ENCODE data around the gene ARID1B.
A peak's percentile ranks its signal among the peaks of the same experiment; 100 is the strongest.
"Not testable (repeated sequence)": the region's sequence is repeated elsewhere in the genome, so short reads cannot be mapped to it uniquely, and the experiment has no call there.

The ARID1B gene

GRCh38 chr6:157038610-157039009 is 261.4 kb downstream of the ARID1B start:
- DNase-seq (ENCODE audit: extremely low read depth in 1 of 2, low read depth in 1 of 2) = no peak

DNA sequence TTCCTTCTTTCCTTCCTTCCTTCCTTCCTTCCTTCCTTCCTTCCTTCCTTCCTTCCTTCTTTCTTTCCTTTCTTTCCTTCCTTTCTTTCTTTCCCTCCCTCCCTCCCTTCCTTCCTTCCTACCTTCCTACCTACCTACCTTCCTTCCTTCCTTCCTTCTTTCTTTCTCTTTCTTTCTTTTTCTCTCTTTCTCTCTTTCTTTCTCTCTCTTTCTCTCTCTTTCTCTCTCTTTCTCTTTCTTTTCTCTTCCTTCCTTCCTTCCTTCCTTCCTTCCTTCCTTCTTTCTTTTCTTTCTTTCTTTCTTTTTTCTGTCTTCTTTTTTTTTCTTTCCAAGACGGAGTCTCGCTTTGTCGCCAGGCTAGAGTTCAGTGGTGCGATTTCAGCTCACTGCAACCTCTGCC is 262.5 kb downstream of the ARID1B start:
- not testable (repeated sequence) for DNase-seq (ENCODE audit: extremely low read depth in 1 of 2, low read depth in 1 of 2)

DNA sequence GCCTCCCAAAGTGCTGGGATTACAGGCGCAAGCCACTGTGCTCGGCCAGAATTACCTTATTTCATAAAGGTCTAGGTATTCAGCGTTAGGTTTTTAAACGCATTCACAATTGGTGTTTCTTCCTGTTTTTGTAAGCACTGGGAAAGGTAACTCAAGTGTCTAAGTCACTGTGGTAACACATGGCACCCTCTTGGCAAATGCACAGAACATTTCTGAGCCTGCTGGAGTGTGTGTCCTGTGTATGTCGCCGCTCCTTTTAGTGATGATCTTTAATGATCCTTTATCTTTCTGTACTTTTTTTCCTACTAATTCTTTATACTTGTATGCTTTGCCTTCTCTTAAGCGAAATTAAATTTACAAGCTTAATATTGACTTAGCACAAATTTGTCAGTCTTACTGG is 263.0 kb downstream of the ARID1B start:
- DNase-seq (ENCODE audit: extremely low read depth in 1 of 2, low read depth in 1 of 2) = no peak

GRCh38 chr6:157045831-157046454 is 268.8 kb downstream of the ARID1B start:
- DNase-seq (ENCODE audit: extremely low read depth in 1 of 2, low read depth in 1 of 2) = no peak

DNA sequence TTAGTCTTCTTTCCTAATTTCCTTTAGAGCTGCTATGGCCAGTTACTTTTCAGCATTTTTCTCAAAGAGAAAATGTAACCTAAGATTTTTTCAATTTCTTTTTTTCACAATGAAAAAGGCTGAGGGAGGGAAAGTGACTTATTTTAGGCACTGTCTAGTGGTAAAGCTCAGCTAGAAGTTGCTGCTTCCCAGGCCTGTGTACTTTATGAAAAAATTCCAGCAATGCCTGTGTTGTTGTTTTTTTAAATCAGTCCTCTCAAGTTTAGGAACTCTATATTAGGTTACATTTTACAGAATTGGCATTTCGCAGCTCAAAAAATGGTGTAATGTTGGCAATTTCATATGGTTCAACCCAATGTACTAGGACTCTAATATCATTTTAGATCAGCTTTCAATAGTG is 269.6 kb downstream of the ARID1B start:
- no peak for DNase-seq (ENCODE audit: extremely low read depth in 1 of 2, low read depth in 1 of 2)

- DNase-seq (ENCODE audit: extremely low read depth in 1 of 2, low read depth in 1 of 2) = no peak
Measured at GRCh38 chr6:157047328-157047727, 270.1 kb downstream of the ARID1B start.

- DNase-seq (ENCODE audit: extremely low read depth in 1 of 2, low read depth in 1 of 2) = no peak
Measured at GRCh38 chr6:157047951-157048350, 270.8 kb downstream of the ARID1B start.

GRCh38 chr6:157049133-157049532 is 272.0 kb downstream of the ARID1B start:
- DNase-seq (ENCODE audit: extremely low read depth in 1 of 2, low read depth in 1 of 2) = no peak

- no peak for DNase-seq (ENCODE audit: extremely low read depth in 1 of 2, low read depth in 1 of 2)
Measured at GRCh38 chr6:157050537-157051265, 273.5 kb downstream of the ARID1B start.

- DNase-seq (ENCODE audit: extremely low read depth in 1 of 2, low read depth in 1 of 2) = peak in 1 of 2 donors; percentile 18
Measured at GRCh38 chr6:157054531-157054979, 277.4 kb downstream of the ARID1B start.

DNA sequence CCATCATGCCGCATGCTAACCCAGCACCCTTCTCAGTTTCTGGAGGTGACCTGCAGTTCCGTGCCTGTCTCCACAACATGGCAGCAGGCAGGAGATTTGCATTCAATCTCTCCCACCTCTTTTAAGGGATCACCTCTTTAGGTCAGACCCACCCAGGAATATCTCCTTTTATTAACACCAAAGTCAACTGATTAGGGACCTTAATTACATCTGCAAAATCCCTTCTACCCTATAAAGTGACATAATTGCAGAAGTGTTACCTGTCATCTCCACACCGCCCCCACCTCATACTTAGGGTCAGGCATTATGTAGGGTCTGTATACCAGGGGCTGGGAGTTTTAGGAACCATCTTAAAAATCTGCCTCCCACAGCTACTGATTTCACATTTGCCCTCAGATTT is 278.7 kb downstream of the ARID1B start:
- DNase-seq (ENCODE audit: extremely low read depth in 1 of 2, low read depth in 1 of 2) = no peak

- peak in 1 of 2 donors; percentile 49 for DNase-seq (ENCODE audit: extremely low read depth in 1 of 2, low read depth in 1 of 2)
Measured at GRCh38 chr6:157056275-157056674, 279.1 kb downstream of the ARID1B start.

DNA sequence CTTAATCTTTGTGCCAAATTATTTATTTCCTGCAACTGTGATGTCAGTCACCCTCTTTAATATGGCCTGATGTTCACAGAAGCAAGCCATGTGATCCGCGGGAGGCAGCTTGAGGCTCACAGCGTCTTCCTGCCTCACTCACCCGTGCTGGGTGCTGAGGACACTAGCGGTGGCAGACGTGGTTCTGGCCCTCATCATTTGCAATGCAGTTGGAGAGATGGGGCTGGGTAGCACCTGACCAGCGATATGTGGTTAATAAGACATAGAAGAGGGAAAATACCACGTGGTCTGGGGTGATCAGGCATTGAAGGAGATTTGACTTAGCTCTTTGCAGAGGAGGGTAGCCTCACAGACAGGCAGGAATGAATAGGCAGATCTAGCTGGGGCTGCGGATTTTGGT is 281.4 kb downstream of the ARID1B start:
- no peak for DNase-seq (ENCODE audit: extremely low read depth in 1 of 2, low read depth in 1 of 2)

DNA sequence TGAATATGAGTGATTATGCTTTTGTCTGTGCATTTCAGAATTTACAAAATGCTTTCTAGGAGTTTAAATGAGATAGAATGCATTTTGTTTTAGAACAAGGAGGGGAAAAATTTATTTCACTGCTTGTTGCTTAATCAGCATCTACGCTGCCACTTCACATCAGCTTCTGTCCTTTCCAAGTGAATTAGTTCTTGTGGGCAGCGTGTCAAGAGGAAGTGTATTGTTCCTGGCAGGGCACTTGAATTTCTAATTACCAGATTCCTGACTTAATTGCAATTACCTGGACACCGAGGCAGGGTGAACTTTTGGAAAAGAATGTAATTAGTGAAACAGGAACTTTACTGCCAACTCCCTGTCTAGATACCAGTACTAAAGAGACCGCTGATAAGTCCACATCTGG is 282.6 kb downstream of the ARID1B start:
- DNase-seq (ENCODE audit: extremely low read depth in 1 of 2, low read depth in 1 of 2) = no peak

GRCh38 chr6:157060440-157060952 is 283.3 kb downstream of the ARID1B start:
- DNase-seq (ENCODE audit: extremely low read depth in 1 of 2, low read depth in 1 of 2) = no peak

DNA sequence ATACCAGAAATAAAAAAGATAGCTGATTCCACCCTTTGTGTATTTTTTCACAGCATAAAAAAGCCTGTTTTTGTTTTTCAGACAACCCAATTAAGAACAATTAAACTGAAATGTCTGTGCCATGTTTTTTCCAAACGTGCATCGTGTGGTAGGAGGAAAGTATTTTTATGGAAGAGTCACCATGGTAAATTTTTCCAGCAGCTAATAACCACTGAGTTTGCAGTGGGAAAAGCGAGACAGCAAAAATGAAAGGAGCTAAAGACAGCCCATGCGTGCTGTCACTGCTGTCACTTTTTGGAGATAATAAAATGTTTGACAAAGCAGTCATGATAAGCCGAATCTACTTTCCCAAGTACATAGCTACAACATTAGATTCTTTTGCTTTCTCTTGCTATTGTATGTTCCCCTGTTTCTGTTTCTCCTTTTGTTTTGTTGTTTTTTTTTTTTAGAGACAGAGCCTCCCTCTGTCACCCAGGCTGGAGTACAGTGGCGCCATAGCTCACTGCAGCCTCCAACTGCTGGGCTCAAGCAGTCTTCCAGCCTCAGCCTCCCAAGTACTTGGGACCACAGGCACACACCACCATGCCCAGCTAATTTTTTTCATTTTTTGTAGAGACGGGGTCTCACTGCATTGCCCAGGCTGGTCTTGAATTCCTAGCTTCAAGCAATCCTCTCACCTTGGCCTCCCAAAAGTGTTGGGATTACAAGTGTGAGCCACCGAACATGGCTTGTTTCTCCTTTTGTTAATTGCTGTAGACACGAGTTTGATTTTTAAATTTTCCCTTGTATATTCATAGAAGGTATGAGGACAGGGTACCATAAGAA is 284.8 kb downstream of the ARID1B start:
- no peak for DNase-seq (ENCODE audit: extremely low read depth in 1 of 2, low read depth in 1 of 2)

DNA sequence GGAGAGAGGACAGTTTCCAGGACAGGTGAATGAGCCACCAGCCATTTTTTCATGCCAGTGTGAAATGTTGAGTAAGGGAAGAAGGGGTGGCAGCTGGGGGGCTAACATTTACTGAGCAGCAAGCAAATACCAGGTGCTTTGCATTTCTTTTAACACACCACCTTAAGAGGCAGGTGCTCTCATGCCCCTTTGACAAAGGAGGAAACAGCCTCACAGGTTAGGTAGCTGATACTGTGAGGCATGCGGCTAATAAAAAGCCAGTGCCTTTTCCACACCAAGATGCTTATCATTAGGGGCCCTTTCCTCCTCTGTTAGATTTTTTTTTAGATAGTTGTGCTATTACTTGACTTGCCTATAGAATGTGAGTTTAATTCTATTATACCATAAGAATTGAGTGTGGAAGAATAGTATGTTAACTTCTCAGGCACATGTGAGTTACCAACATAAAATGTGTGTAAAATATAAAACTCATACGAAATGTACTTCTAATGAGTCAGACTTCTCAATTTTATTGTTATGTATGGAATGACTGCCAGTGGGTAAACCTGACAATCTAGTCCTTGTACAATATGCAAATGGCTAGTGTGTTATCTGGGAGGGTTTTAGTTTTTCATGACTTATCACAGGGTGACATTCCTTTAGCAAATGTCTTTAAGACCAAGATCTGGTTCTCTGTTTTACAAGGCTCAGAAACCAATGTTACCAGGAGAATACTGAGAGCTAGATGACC is 286.2 kb downstream of the ARID1B start:
- DNase-seq (ENCODE audit: extremely low read depth in 1 of 2, low read depth in 1 of 2) = no peak

DNA sequence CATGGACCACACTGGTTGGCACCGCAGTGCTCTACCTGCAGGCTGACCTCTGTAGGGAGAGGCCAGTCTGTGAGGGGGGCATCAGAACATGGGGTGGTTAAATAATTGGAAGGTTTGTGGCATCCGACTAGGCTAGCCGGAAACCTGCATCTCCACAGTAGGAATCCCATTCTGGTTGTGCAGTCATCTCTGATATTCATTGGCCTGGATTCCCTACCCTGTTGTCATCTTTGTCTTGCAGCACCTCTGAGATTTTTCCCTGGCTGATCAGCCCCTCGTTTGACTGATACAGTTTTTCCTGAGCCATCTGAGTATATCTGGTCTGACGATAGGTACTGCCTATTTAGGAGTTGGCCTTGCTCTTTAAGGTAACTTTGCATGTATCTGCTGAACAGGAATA is 286.7 kb downstream of the ARID1B start:
- DNase-seq (ENCODE audit: extremely low read depth in 1 of 2, low read depth in 1 of 2) = no peak

- no peak for DNase-seq (ENCODE audit: extremely low read depth in 1 of 2, low read depth in 1 of 2)
Measured at GRCh38 chr6:157064502-157064901, 287.3 kb downstream of the ARID1B start.

- no peak for DNase-seq (ENCODE audit: extremely low read depth in 1 of 2, low read depth in 1 of 2)
Measured at GRCh38 chr6:157065366-157065765, 288.2 kb downstream of the ARID1B start.
